K562 (cell line): ENCODE measurements around the gene GGTLC1.
"Not testable (repeated sequence)": the region's sequence is repeated elsewhere in the genome, so short reads cannot be mapped to it uniquely, and the experiment has no call there.

Experiments used
- ELF1 ChIP-seq: fragments of 200-800 bp; sonication (Bioruptor generic); IDR thresholded peaks from 2 replicates; pipeline ENCODE4 v1.6.1; 2016; ENCODE audit warnings: missing genetic modification characterization, missing compliant biosample characterization
- EZH2 ChIP-seq: IDR thresholded peaks from 2 replicates; pipeline ENCODE4 v1.6.1; 2012; ENCODE audit warnings: low read depth, mild to moderate bottlenecking, inconsistent platforms, low read length, borderline replicate concordance
- MBD2 ChIP-seq: sonication (generic); IDR thresholded peaks from 2 replicates; pipeline ENCODE4 v1.6.1; 2016; ENCODE audit warnings: low read depth, borderline replicate concordance
- PHF8 ChIP-seq: fragments of 200-600 bp; sonication (generic); IDR thresholded peaks from 2 replicates; pipeline ENCODE4 v1.6.1; 2012; ENCODE audit warnings: mixed run types, mild to moderate bottlenecking, inconsistent platforms, low read length, moderate library complexity, borderline replicate concordance
- POLR2A ChIP-seq: fragments of 450-650 bp; conservative IDR thresholded peaks from 2 replicates; pipeline ENCODE4 v1.6.1; 2016
- POLR2AphosphoS5 ChIP-seq: IDR thresholded peaks from 2 replicates; pipeline ENCODE4 v1.6.1; 2011; ENCODE audit warnings: mild to moderate bottlenecking, low read depth, low read length, moderate library complexity; ENCODE audit not compliant: control insufficient read depth, insufficient read depth
- POLR2B ChIP-seq: fragments of 450-650 bp; IDR thresholded peaks from 2 replicates; pipeline ENCODE4 v1.6.1; 2018; ENCODE audit warnings: low read depth; ENCODE audit not compliant: partially characterized antibody
- ZBTB8A ChIP-seq: fragments of 450-650 bp; IDR thresholded peaks from 2 replicates; pipeline ENCODE4 v1.6.1; 2018; ENCODE audit warnings: mild to moderate bottlenecking, moderate library complexity; ENCODE audit not compliant: partially characterized antibody
- ZSCAN29 ChIP-seq: fragments of 450-650 bp; IDR thresholded peaks from 2 replicates; pipeline ENCODE4 v1.6.1; 2017
- TF ChIP-seq, protein P1 (sequence below), 3 experiments: fragments of 200-800 bp in 1 of 3; fragments of 250-450 bp in 1 of 3; fragments of 450-650 bp in 1 of 3; sonication (Bioruptor Pico) in 1 of 3; sonication (Bioruptor generic) in 1 of 3; formaldehyde crosslinking in 1 of 3; IDR thresholded peaks; 2 replicates each; pipeline versions ENCODE4 v1.6.1 to v1.8.0; 2016 to 2022; ENCODE audit warnings: mild to moderate bottlenecking in 2 of 3, missing genetic modification characterization in 2 of 3, missing compliant biosample characterization in 1 of 3, moderate library complexity in 1 of 3
- TF ChIP-seq, protein P2 (sequence below): sonication (generic); formaldehyde crosslinking; IDR thresholded peaks from 2 replicates; pipeline ENCODE4 v1.9.0; 2022; ENCODE audit warnings: mild to moderate bottlenecking, missing genetic modification reagents
- TF ChIP-seq, protein P3 (sequence below): sonication (generic); formaldehyde crosslinking; IDR thresholded peaks from 2 replicates; pipeline ENCODE4 v1.4.0; 2020; ENCODE audit warnings: mild to moderate bottlenecking, missing genetic modification reagents

DNA sequence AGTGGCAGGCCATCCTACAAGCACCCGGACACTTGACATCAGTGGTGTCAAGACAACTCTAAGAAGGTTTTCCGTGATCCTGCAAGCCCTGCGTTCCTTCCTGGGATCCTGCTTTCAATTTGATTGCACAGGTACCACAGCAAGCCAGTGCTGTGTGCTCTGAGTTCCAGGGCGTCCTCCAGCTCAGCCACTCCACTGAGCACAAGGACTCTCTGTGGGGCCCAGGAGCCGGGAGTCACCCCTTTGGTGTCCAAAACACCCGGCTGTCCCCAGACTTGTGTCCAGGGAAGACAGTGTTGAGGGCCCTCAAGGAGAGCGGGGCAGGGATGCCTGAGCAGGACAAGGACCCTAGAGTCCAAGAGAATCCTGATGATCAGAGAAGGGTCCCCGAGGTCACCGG, 387 bp upstream of the GGTLC1 start:
- not testable (repeated sequence) for TF ChIP-seq PHF8; MBD2; POLR2AphosphoS5; EZH2; ZBTB8A; POLR2A; POLR2B; ELF1 (tag); ZSCAN29
- TF ChIP-seq, protein P1, sequence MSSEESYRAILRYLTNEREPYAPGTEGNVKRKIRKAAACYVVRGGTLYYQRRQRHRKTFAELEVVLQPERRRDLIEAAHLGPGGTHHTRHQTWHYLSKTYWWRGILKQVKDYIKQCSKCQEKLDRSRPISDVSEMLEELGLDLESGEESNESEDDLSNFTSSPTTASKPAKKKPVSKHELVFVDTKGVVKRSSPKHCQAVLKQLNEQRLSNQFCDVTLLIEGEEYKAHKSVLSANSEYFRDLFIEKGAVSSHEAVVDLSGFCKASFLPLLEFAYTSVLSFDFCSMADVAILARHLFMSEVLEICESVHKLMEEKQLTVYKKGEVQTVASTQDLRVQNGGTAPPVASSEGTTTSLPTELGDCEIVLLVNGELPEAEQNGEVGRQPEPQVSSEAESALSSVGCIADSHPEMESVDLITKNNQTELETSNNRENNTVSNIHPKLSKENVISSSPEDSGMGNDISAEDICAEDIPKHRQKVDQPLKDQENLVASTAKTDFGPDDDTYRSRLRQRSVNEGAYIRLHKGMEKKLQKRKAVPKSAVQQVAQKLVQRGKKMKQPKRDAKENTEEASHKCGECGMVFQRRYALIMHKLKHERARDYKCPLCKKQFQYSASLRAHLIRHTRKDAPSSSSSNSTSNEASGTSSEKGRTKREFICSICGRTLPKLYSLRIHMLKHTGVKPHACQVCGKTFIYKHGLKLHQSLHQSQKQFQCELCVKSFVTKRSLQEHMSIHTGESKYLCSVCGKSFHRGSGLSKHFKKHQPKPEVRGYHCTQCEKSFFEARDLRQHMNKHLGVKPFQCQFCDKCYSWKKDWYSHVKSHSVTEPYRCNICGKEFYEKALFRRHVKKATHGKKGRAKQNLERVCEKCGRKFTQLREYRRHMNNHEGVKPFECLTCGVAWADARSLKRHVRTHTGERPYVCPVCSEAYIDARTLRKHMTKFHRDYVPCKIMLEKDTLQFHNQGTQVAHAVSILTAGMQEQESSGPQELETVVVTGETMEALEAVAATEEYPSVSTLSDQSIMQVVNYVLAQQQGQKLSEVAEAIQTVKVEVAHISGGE (CRISPR knock-in tag; IDR thresholded peaks at IDR 0.05), result not testable (repeated sequence)
- TF ChIP-seq, protein P2, sequence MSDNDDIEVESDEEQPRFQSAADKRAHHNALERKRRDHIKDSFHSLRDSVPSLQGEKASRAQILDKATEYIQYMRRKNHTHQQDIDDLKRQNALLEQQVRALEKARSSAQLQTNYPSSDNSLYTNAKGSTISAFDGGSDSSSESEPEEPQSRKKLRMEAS (CRISPR knock-in tag), result not testable (repeated sequence)
- TF ChIP-seq, protein P3, sequence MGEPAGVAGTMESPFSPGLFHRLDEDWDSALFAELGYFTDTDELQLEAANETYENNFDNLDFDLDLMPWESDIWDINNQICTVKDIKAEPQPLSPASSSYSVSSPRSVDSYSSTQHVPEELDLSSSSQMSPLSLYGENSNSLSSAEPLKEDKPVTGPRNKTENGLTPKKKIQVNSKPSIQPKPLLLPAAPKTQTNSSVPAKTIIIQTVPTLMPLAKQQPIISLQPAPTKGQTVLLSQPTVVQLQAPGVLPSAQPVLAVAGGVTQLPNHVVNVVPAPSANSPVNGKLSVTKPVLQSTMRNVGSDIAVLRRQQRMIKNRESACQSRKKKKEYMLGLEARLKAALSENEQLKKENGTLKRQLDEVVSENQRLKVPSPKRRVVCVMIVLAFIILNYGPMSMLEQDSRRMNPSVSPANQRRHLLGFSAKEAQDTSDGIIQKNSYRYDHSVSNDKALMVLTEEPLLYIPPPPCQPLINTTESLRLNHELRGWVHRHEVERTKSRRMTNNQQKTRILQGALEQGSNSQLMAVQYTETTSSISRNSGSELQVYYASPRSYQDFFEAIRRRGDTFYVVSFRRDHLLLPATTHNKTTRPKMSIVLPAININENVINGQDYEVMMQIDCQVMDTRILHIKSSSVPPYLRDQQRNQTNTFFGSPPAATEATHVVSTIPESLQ (CRISPR knock-in tag), result not testable (repeated sequence)
